ENCODE data around the gene MTIF2. TPM values are rescaled to one million over a fixed set of nuclear protein-coding genes. Genes with fewer than 3 reads are reported as not detected.
A peak's percentile ranks its signal among the peaks of the same experiment; 100 is the strongest.

Gene MTIF2
- total and polyA plus RNA-seq, 9 of the 15 experiments (the other 6 are each of a cell fraction or from before 2014, with no cell fraction given), result 58.7 to 143 (median 105) TPM

- TF ChIP-seq ZEB2 (IDR thresholded peaks at IDR 0.05) (peak; percentile 95), ZBTB8A (IDR thresholded peaks at IDR 0.05; ENCODE audit: partially characterized antibody) (no peak), C11orf30 (IDR thresholded peaks at IDR 0.05; ENCODE audit: low read depth) (peak; percentile 98), SIX5 (IDR thresholded peaks at IDR 0.05; ENCODE audit: borderline replicate concordance in 1 of 2, insufficient read depth in 1 of 2, low read depth in 1 of 2, low read length in 2 of 2) (peak; percentile 55 to 60; a peak in 3 of 4 replicates), HMGN3 (IDR thresholded peaks at IDR 0.05; ENCODE audit: borderline replicate concordance, extremely low read depth, insufficient read length, low read depth, low read length) (peak; percentile 91), KLF1 (tag; IDR thresholded peaks at IDR 0.05) (peak; percentile 76; the same call in 1 of the 2 replicates), TOE1 (IDR thresholded peaks at IDR 0.05; ENCODE audit: borderline replicate concordance) (peak; percentile 78), TOE1 (CRISPR knock-in tag; IDR thresholded peaks at IDR 0.05; ENCODE audit: borderline replicate concordance, low read depth) (no peak), NKRF (IDR thresholded peaks at IDR 0.05; ENCODE audit: borderline replicate concordance) (peak; percentile 93), BMI1 (IDR thresholded peaks at IDR 0.05; ENCODE audit: low read length) (no peak), ZNF830 (CRISPR knock-in tag; IDR thresholded peaks at IDR 0.05) (peak; percentile 59; the same call in 1 of the 2 replicates), EGR1 (conservative IDR thresholded peaks at IDR 0.05) (0 out of 2 replicates have a peak, but pooled peaks have one; percentile 6), MTA2 (IDR thresholded peaks at IDR 0.05; ENCODE audit: low read depth) (peak; percentile 58; the same call in 1 of the 2 replicates), DEAF1 (CRISPR knock-in tag; IDR thresholded peaks at IDR 0.05) (no peak; the same call in 1 of the 2 replicates), THRA (IDR thresholded peaks at IDR 0.05) (no peak), BHLHE40 (IDR thresholded peaks at IDR 0.05; ENCODE audit: low read length) (peak; percentile 74), THAP7 (CRISPR knock-in tag; IDR thresholded peaks at IDR 0.05) (peak; percentile 84; the same call in 1 of the 2 replicates)
- TF ChIP-seq, protein P1, sequence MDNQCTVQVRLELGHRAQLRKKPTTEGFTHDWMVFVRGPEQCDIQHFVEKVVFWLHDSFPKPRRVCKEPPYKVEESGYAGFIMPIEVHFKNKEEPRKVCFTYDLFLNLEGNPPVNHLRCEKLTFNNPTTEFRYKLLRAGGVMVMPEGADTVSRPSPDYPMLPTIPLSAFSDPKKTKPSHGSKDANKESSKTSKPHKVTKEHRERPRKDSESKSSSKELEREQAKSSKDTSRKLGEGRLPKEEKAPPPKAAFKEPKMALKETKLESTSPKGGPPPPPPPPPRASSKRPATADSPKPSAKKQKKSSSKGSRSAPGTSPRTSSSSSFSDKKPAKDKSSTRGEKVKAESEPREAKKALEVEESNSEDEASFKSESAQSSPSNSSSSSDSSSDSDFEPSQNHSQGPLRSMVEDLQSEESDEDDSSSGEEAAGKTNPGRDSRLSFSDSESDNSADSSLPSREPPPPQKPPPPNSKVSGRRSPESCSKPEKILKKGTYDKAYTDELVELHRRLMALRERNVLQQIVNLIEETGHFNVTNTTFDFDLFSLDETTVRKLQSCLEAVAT (IDR thresholded peaks at IDR 0.05), result peak; percentile 89 to 93
- TF ChIP-seq, protein P2, sequence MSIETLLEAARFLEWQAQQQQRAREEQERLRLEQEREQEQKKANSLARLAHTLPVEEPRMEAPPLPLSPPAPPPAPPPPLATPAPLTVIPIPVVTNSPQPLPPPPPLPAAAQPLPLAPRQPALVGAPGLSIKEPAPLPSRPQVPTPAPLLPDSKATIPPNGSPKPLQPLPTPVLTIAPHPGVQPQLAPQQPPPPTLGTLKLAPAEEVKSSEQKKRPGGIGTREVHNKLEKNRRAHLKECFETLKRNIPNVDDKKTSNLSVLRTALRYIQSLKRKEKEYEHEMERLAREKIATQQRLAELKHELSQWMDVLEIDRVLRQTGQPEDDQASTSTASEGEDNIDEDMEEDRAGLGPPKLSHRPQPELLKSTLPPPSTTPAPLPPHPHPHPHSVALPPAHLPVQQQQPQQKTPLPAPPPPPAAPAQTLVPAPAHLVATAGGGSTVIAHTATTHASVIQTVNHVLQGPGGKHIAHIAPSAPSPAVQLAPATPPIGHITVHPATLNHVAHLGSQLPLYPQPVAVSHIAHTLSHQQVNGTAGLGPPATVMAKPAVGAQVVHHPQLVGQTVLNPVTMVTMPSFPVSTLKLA (conservative IDR thresholded peaks at IDR 0.05), result peak; percentile 75 to 89
These were observed at the start of gene MTIF2 (continued) for GRCh38 chr2:55268907-55269644.
